IMR-90 (cell line): ENCODE results near the gene YIPF1. TPM values are rescaled to one million over a fixed set of nuclear protein-coding genes. Genes with fewer than 3 reads are reported as not detected.
A peak's percentile ranks its signal among the peaks of the same experiment; 100 is the strongest.

Experiments
- ATAC-seq: fragments of 200-7000 bp; cut with Tn5 transposase; 2 replicates; pipeline ENCODE4 v1.9.1; 2020; ENCODE audit warnings: low read depth, mild to moderate bottlenecking, moderate library complexity
- BruUV-seq: library from RNA; stranded (reverse); fragments of 400-500 nt; replicated peaks from 2 replicates; lab custom pipeline; 2021; lab: Mats Ljungman, UMichigan
- CTCF ChIA-PET: fragments of 300-600 bp; formaldehyde crosslinking; extraction: SDS; loops from one replicate; lab custom pipeline; 2021; ENCODE audit warnings: antibody characterized with exemption; lab: Yijun Ruan, JAX
- POLR2A ChIA-PET: fragments of 300-600 bp; sonication (Branson Sonifier 250); formaldehyde crosslinking; loops from one replicate; lab custom pipeline; 2022; ENCODE audit warnings: antibody characterized with exemption; ENCODE audit not compliant: unreplicated experiment; lab: Charles Lee
- DNase-seq: peaks from one replicate; pipeline ENCODE4 v3.0.0; 2013
- H2AFZ ChIP-seq: replicated peaks from 2 replicates; pipeline ENCODE3; 2013; ENCODE audit warnings: low read length, mild to moderate bottlenecking; ENCODE audit not compliant: poor library complexity
- H2AK5ac ChIP-seq: 2 replicates; pipeline ENCODE4 v1.6.1; 2013; ENCODE audit warnings: low read depth, low read length, inconsistent platforms
- H2AK9ac ChIP-seq: replicated peaks from 2 replicates; pipeline ENCODE3; 2013; ENCODE audit warnings: mild to moderate bottlenecking, low read depth, low read length, moderate library complexity; ENCODE audit not compliant: poor library complexity
- H2BK120ac ChIP-seq: 2 replicates; pipeline ENCODE4 v1.6.1; 2013; ENCODE audit warnings: low read depth, low read length, inconsistent platforms
- H2BK15ac ChIP-seq: 3 replicates; pipeline ENCODE4 v1.6.1; 2013; ENCODE audit warnings: low read depth, low read length, inconsistent platforms
- H2BK20ac ChIP-seq: 2 replicates; pipeline ENCODE4 v1.6.1; 2013; ENCODE audit warnings: low read depth, mild to moderate bottlenecking, inconsistent platforms, low read length, moderate library complexity
- H2BK5ac ChIP-seq: 2 replicates; pipeline ENCODE4 v1.6.1; 2013; ENCODE audit warnings: mild to moderate bottlenecking, low read depth, low read length, inconsistent platforms; ENCODE audit not compliant: poor library complexity, severe bottlenecking
- H3K14ac ChIP-seq: replicated peaks from 2 replicates; pipeline ENCODE4 v1.6.1; 2013; ENCODE audit warnings: low read depth, low read length, inconsistent platforms
- H3K18ac ChIP-seq: 2 replicates; pipeline ENCODE4 v1.6.1; 2013; ENCODE audit warnings: low read depth, low read length, control low read depth
- H3K23ac ChIP-seq: 2 replicates; pipeline ENCODE4 v1.6.1; 2013; ENCODE audit warnings: low read depth, low read length, inconsistent platforms
- H3K27ac ChIP-seq: 2 replicates; pipeline ENCODE4 v1.5.1; 2013; ENCODE audit warnings: mild to moderate bottlenecking, control low read depth, low read length; ENCODE audit not compliant: insufficient read depth
- H3K27me3 ChIP-seq: 2 replicates; pipeline ENCODE4 v1.6.1; 2013; ENCODE audit warnings: low read length; ENCODE audit not compliant: control insufficient read depth, insufficient read depth
- H3K36me3 ChIP-seq: 2 replicates; pipeline ENCODE4 v1.6.1; 2013; ENCODE audit warnings: low read length, mixed read lengths; ENCODE audit not compliant: control insufficient read depth, insufficient read depth
- H3K4ac ChIP-seq: 2 replicates; pipeline ENCODE4 v1.6.1; 2013; ENCODE audit warnings: low read depth, low read length, inconsistent platforms
- H3K4me1 ChIP-seq: 2 replicates; pipeline ENCODE4 v1.6.1; 2013; ENCODE audit warnings: low read length, mixed read lengths; ENCODE audit not compliant: control insufficient read depth, insufficient read depth
- H3K4me2 ChIP-seq: 2 replicates; pipeline ENCODE4 v1.6.1; 2013; ENCODE audit warnings: low read depth, mild to moderate bottlenecking, control low read depth, low read length, moderate library complexity
- H3K4me3 ChIP-seq: 2 replicates; pipeline ENCODE4 v1.5.1; 2013; ENCODE audit warnings: low read depth, mild to moderate bottlenecking, control low read depth, low read length, moderate library complexity; ENCODE audit not compliant: insufficient read depth
- H3K56ac ChIP-seq: 2 replicates; pipeline ENCODE4 v1.6.1; 2013; ENCODE audit warnings: low read length, inconsistent platforms; ENCODE audit not compliant: insufficient read depth; ENCODE audit errors: extremely low read depth
- H3K79me1 ChIP-seq, 2 experiments: 2 replicates each; pipeline ENCODE4 v1.6.1; 2013; ENCODE audit warnings: low read length in 2 of 2, inconsistent platforms in 1 of 2, low read depth in 1 of 2
- H3K9ac ChIP-seq: 2 replicates; pipeline ENCODE4 v1.6.1; 2013; ENCODE audit warnings: low read depth, low read length, control low read depth
- H3K9me1 ChIP-seq: 2 replicates; pipeline ENCODE4 v1.6.1; 2013; ENCODE audit warnings: low read length, inconsistent platforms; ENCODE audit not compliant: insufficient read depth
- H3K9me3 ChIP-seq: 2 replicates; pipeline ENCODE4 v1.6.1; 2013; ENCODE audit warnings: low read length; ENCODE audit not compliant: control insufficient read depth, insufficient read depth
- H4K20me1 ChIP-seq: 2 replicates; pipeline ENCODE4 v1.6.1; 2013; ENCODE audit warnings: low read length, inconsistent platforms; ENCODE audit not compliant: insufficient read depth
- H4K5ac ChIP-seq: 2 replicates; pipeline ENCODE4 v1.6.1; 2013; ENCODE audit warnings: mild to moderate bottlenecking, low read depth, low read length, control low read depth
- H4K8ac ChIP-seq, 2 experiments: 2 replicates each; pipeline ENCODE4 v1.6.1; 2013; ENCODE audit warnings: low read depth in 2 of 2, low read length in 2 of 2, control low read depth in 1 of 2, inconsistent platforms in 1 of 2
- H4K91ac ChIP-seq: 2 replicates; pipeline ENCODE4 v1.6.1; 2013; ENCODE audit warnings: low read depth, low read length, inconsistent platforms; ENCODE audit not compliant: insufficient read depth
- CHD1 ChIP-seq: IDR thresholded peaks from 2 replicates; pipeline ENCODE4 v1.6.1; 2012; ENCODE audit warnings: low read depth, low read length, improper control_type of control experiment
- NFE2L2 ChIP-seq: fragments of 150-350 bp; IDR thresholded peaks from 2 replicates; pipeline ENCODE4 v1.6.1; 2016; ENCODE audit warnings: low read depth, mild to moderate bottlenecking, low read length
- POLR2A ChIP-seq: IDR thresholded peaks from 2 replicates; pipeline ENCODE4 v1.6.1; 2012; ENCODE audit warnings: mild to moderate bottlenecking, low read depth, low read length
- RCOR1 ChIP-seq: IDR thresholded peaks from 2 replicates; pipeline ENCODE4 v1.6.1; 2012; ENCODE audit warnings: mild to moderate bottlenecking, low read length, improper control_type of control experiment; ENCODE audit not compliant: insufficient replicate concordance
- WGBS, 2 experiments: methylation state at CpG; one replicate each; pipeline versions ENCODE4 v1.1.5 to v1.1.7; 2013; ENCODE audit warnings: missing lambda C conversion rate in 2 of 2; ENCODE audit not compliant: insufficient read length in 1 of 2; ENCODE audit errors: extremely low coverage in 2 of 2; 5-methylcytosine and 5-hydroxymethylcytosine counted together
- dilution Hi-C: fragments of 300-500 bp; cut with HindIII; formaldehyde crosslinking; loops from one replicate; pipeline ENCODE4 v1.14.3; 2018; ENCODE audit warnings: low sequenced_read_pairs; ENCODE audit not compliant: unreplicated experiment
- in situ Hi-C: fragments of 300-500 bp; cut with MboI; formaldehyde crosslinking; loops from 3 replicates; pipeline ENCODE4 v1.14.3; 2019; ENCODE audit warnings: low sequenced_read_pairs, inconsistent platforms, mixed read lengths
- intact Hi-C: fragments of 100-400 bp; cut with micrococcal nuclease; formaldehyde crosslinking; loops from 2 replicates; pipeline ENCODE4 v1.10.0; 2022
- polyA plus RNA-seq, 3 experiments: library from polyadenylated mRNA; depleted of rRNA; stranded (reverse); fragments of >200 nt; gene quantifications; 2 replicates each; pipeline ENCODE4 v1.2.3, GENCODE V29; 2012; ENCODE audit warnings: low replicate concordance in 1 of 3
- total RNA-seq: library from RNA; depleted of rRNA; stranded (reverse); fragments of >200 nt; gene quantifications from 2 replicates; pipeline ENCODE4 v1.2.3, GENCODE V29; 2012

Gene YIPF1
- total and polyA plus RNA-seq, 2 of the 4 experiments (the other 2 are of a cell fraction), result 23.7 to 35.3 TPM

GRCh38 chr1:53893999-53894636 is 4.5 kb upstream of the YIPF1 start, which contains the start of gene DIO1:
Gene DIO1, plus strand, starts transcription at chr1:53894187. Its CDS starts 24 bp downstream, at chr1:53894211.
- H2BK15ac ChIP-seq, result no peak within 1 kb of the TSS
- BruUV-seq, result no TSS peak

More at GRCh38 chr1:53893999-53894636, 4.5 kb upstream of the YIPF1 start, which contains the start of gene DIO1:
- Histone ChIP-seq H3K4me3 (no peak within 1 kb of the TSS), H3K79me1 (peaks cover 3 to 7% of the 10 kb centered on the region in 2 experiments), H3K4me2 (no peak within 1 kb of the TSS), H3K14ac (no peak within 1 kb of the TSS), H2AFZ (no peak within 1 kb of the TSS), H3K18ac (no peak within 1 kb of the TSS), H3K9ac (no peak within 1 kb of the TSS), H3K56ac (no peak within 1 kb of the TSS), H3K36me3 (no peaks in the 10 kb centered on the region), H2BK5ac (no peak within 1 kb of the TSS), H3K27me3 (no peaks in the 10 kb centered on the region), H4K91ac (no peak within 1 kb of the TSS), H2BK120ac (no peak within 1 kb of the TSS), H3K27ac (no peak within 1 kb of the TSS), H2BK20ac (no peak within 1 kb of the TSS), H4K8ac (no peak within 1 kb of the TSS), H3K4me1 (peaks cover 17% of the 10 kb centered on the region), H2AK9ac (no peak within 1 kb of the TSS), H3K23ac (no peak within 1 kb of the TSS), H3K9me1 (peaks cover 18% of the 10 kb centered on the region), H4K20me1 (peaks cover 12% of the 10 kb centered on the region; the same call in 1 of the 2 replicates), H2AK5ac (0 out of 2 replicates have a peak within 1 kb of the TSS, but pooled peaks have one; percentile 33), H4K5ac (no peak within 1 kb of the TSS), H3K9me3 (no peaks in the 10 kb centered on the region), H3K4ac (0 out of 2 replicates have a peak within 1 kb of the TSS, but pooled peaks have one; percentile 6)
- no peak for TF ChIP-seq CHD1
- TF ChIP-seq RCOR1, result no peak
- no peak for TF ChIP-seq NFE2L2
- no peak for TF ChIP-seq POLR2A
- DNase-seq, result no peak
- intact Hi-C loops (no loop called here), dilution Hi-C loops (no loop called here), in situ Hi-C loops (no loop called here)
- no peak for ATAC-seq
- ChIA-PET POLR2A (interaction anchor here (0.7 kb wide), 1 partner anchor 33 kb away, joined by 4 read pairs; no protein-coding TSS in a partner anchor), CTCF (no interaction called here)
- WGBS, 2 experiments, result 96% methylated on average over 5 of the region's 14 CpGs; no CpG with 5 or more reads in 1 of the 2 experiments
